T-helper 1 cell treated with Interleukin-12 subunit alpha and Interleukin-12 subunit beta and Interleukin-4 antibody, amounts not matched to agents 30 ng/mL and 1 ng/mL, for 36 hours (primary cell): ENCODE measurements around the gene MON2. TPM values are rescaled to one million over a fixed set of nuclear protein-coding genes. Genes with fewer than 3 reads are reported as not detected.
"Not testable (repeated sequence)": the region's sequence is repeated elsewhere in the genome, so short reads cannot be mapped to it uniquely, and the experiment has no call there.

Experiments used
- intact Hi-C: fragments of 100-400 bp; cut with micrococcal nuclease; formaldehyde crosslinking; loops from one replicate; pipeline ENCODE4 v1.15.1; 2024
- total RNA-seq: library from RNA; stranded (reverse); gene quantifications from 2 replicates; pipeline ENCODE4 v1.2.3, GENCODE V29; 2022

Gene MON2
- total RNA-seq, 1 donor from 2014 or later: 52.4 TPM

DNA sequence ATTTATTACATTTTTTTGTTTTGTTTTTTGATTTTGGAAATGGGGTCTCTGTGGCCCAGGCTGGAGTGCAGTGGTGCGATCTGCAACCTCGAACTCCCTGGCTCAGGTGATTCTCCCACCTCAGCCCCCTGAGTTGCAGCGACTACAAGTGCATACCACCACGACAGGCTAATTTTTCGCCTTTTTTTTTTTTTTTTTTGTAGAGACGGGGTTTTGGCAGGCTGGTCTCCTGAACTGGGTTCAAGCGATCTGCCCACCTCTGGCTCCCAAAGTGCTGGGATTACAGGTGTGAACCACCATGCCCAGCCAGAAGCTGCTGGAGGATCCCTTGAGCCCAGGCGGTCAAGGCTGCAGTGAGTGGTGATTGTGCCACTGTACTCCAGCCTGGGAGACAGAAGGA is 2.3 kb downstream of the MON2 start:
- intact Hi-C loops: no loop called here

DNA sequence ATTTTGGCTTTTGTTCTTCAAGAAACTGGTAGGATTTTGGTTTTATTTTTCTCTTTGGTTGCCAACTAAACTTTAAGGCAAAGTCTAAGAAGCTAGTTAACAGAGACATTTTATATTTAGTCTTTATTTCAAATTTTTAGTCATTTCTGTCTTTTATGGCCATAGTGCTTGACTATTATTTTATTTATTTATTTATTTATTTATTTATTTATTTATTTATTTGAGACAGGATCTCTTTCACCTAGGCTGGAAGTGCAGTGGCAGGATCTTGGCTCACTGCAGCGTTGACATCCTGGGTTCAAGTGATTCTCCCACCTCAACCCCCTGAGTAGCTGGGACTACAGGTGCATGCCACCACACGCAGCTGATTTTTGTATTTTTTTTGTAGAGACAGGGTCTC is 3.1 kb downstream of the MON2 start:
- intact Hi-C loops: no loop called here

DNA sequence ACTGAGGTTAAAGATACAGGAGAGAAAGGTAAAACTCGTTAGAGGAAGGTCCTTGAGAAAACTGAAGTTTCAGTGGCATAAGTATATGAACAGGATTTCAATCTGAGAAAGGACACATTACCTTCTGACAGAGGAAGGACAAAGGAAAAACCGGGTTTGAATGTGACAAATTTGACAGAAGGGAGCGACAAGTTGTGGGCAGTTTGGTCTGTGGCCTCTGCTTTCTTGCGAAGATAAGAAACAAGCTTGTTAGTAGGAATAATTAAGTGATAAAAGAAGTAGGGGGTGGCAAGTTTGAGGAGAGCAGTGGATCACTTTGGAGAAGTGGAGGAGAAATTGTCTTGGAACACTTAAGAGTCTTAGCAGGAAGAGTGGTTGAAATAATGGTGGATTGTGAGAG is 5.1 kb downstream of the MON2 start:
- intact Hi-C loops: no loop called here

DNA sequence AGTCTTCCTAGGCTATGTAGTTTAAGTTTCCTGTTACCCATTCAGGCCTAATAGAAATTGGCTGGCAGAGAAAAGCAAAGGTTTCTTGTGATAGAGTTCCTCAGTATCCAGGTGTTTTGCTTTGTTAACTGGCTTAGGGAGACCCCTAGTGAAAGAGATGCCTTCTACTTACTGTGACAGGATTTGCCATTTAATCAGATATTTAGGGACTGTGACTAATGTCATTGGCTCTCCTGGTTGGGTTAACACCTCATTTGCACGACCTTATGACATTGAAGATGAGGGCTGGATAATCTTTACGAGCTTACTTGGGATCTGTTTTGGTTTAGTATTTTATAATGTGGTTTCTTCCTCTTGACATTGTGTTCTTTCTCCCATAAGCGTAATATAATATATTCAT is 5.8 kb downstream of the MON2 start:
- intact Hi-C loops: no loop called here

DNA sequence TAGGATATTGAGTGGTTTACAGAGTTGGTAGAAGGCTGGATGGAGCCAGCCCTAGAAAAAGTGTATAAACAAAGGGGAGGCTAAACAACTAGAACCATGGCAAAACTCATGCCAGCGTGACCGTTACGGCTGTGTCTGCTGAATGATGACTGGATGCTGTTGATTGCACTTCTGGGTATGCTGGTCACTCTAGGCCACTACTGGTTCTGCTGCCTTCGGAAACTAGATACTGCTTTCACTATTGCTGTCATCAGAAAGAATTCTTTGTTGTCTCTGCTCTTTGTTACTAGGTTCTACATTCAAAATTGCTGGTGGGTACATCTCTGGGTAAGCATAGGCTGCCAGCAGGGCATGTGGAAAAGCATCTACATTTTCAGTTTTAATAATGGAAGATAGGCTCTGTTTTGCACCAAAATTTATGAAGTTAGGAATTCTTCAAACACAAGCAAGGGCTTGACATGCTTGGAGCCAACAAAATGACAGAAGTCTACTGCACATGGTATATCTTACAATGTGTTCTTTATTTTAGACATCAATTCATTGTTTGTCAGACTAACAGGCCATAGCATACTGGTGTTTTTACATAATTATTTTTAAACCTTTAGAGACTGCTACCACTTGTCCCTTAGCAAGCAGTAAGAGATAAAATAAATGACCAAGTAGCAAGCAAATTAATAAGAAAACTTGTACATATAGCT is 15.4 kb downstream of the MON2 start:
- intact Hi-C loops: no loop called here

DNA sequence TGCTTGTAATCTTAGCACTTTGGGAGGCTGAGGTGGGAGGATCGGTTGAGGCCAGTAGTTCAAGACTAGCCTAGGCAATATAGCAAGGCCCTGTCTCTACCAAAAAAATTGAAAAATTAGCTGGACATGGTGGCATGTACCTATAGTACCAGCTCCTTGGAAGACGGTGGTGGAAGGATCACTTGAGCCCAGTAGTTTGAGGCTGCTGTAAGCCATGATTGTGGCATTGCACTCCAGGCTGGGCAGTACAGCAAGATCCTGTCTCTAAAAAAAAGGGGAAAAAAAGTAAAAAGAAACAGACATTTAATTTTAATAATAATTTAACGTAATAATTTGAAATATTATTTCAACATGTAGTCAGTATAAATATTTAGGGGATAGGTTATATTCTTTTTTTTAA is 16.1 kb downstream of the MON2 start:
- intact Hi-C loops: no loop called here

DNA sequence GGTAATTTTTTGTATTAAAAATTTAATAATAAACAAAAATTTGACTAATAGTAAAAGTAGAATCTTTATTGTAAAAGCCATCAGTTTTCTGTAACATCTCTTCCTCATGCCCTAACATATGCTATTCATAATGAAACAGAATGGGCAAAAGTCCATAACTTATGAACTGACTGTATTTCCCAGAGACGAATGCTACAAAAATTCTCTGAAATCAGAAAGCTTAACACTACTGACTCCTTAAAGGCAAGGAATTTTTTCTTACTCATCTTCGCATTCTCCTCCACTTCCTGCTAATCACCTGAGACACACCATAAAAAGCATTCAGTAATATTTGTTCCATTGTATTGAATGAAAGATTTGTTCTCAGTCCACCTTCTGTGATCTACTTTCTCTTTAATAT is 17.6 kb downstream of the MON2 start:
- intact Hi-C loops: no loop called here

DNA sequence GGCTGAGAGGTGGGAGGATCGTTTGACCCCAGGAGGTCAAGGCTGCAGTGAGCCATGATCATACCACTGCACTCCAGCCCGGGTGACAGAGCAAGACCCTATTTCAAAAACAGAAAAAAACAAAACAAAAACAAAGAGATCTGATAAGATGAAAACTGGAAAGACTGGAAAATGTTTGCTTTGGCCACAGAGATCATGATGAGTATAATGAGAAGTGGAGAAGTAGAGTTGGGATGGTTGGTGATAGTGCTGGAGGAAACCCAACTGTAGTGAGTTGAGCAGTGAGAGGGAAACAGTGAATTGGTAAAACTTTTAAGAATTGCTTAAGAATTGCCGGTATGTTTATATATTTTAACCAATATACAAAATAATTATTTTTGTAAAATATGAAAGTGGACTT is 39.2 kb downstream of the MON2 start:
- intact Hi-C loops: no loop called here

DNA sequence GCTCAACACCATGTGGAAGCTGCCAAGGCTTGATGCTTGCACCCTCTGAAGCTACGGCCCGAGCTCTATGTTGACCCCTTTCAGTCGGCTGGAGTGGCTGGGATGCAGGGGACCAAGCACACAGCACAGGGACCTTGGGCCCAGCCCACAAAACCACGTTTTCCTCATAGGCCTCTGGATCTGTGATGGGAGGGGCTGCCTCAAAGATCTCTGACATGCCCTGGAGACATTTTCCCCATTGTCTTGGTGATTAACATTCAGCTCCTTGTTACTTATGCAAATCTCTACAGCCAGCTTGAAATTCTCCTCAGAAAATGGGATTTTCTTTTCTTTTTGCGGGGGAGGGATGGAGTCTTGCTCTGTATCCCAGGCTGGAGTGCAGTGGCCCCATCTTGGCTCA is 46.3 kb downstream of the MON2 start:
- intact Hi-C loops: no loop called here

DNA sequence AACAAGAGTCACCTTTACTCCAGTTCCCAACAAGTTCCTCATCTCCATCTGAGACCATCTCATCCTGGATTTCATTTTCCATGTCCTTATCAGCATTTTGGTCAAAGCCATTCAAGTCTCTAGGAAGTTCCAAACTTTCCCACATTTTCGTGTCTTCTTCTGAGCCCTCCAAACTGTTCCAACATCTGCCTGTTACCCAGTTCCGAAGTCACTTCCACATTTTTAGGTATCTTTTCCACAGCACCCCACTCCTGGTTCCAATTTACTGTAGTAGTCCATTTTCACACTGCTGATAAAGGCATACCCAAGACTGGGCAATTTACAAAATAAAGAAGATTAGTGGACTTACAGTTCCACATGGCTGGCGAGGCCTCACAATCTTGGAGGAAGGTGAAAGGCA is 47.5 kb downstream of the MON2 start:
- intact Hi-C loops: not testable (repeated sequence)

DNA sequence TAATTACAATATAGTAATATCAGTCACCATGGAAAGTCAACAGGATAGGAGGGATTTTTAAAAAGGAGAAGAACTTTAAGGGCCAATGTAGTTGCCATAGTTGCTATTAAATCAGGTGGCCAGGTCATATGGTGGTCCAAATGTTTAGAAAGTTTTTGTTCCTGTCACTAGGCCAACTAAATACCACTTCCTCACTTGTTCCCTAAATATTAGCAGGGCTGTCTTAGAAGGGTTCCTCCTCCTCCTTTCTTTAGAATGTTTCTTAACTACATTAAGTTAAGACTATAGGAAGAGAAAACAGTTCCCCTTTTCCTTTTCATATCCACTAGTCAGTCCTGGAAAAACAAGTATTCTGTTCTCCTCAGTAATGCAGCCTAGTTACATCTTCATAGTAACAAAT is 50.3 kb downstream of the MON2 start:
- intact Hi-C loops: no loop called here

DNA sequence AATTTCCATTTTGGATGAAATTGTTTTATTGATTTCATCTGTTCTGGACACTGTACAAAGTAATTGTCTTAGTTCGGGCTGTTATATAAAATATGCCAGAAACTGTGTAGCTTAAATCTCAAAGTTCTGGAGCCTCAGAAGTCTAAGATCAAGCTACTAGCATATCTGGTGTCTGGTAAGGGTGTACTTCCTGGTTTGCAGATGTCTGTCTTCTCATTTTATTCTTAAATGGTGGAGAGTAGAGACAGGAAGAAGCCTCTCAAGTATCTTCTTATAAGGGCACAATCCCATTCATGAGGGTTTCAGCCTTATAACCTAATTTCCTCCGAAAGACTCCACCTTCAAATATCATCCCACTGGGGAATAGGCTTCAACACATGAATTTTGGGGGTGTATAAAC is 51.3 kb downstream of the MON2 start:
- intact Hi-C loops: no loop called here

DNA sequence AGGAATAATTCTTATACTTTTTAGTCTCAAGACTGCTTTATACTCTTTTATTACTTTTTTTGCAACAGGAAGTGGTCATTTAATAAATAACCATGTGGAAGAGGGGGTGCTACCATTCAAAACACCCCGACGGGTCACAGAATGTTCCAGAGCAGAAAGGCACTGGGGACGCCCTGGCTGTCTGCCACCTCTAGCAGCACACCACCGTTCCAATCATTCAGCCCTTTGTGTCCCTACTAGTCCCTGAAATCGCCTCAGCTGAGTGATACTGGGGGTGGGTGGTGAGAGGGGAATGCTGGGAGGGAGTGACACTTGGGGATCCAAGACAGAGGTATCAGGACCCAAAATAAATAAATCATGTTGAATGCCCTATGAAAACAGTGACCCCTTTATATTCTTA is 52.4 kb downstream of the MON2 start:
- intact Hi-C loops: no loop called here

DNA sequence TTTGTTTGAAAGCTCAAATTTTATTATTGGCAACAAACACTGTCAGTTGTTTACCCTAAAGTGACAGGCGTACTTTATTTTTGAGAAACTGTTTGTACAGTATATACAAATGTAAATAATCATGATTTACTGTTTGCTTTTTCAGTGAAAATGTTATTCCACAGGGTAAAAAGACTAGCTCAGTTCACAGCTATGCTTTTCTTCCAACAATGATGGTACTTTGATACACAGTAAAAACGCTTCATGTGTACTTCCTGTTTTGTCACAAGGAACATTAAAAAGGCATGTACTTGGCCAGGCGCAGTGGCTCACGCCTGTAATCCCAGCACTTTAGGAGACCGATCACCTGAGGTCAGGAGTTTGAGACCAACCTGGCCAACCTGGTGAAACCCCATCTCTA is 53.7 kb downstream of the MON2 start:
- intact Hi-C loops: no loop called here

DNA sequence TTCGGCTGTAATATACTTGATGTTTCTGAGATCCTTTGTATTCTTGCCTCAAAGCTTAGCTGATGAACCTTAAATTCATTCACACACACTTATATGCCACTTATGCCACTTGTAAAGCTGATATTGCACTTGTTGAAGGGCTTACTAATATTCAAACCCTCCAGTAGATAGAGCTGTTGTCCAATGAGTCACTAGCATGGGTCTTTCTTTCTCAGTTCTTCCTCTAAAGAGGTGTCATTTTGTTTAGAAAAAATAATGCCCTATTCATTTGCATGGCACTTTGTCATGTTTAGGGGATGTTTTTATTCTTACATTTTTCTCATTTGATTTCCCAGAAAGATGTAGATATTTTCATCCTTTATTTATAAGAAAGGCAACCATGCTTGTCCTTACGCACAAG is 56.4 kb downstream of the MON2 start:
- intact Hi-C loops: loop anchor here (1.0 kb wide), 1 partner anchor 271 kb away; no protein-coding TSS in a partner anchor

DNA sequence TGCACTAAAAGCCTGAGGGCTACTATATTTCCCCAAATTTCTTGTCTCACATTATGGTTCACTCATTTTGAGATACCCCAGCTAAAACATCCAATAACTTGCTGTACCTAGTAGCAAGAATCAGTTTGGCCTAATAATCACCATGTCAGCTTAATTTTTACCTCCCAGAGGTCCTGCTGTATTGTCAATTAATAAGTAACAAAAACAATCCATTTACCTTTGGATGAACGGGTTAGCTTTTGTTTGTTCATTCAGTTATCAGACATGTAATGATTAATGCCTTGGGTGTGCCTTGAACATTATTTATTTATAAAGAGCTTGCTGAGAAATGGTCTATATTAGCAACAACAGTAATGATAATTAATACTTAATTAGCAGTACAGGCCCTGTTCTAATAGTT is 57.0 kb downstream of the MON2 start:
- intact Hi-C loops: loop anchor here (1.0 to 2.0 kb wide), 3 partner anchors 57 to 271 kb away; partner anchors contain the start of gene MON2

DNA sequence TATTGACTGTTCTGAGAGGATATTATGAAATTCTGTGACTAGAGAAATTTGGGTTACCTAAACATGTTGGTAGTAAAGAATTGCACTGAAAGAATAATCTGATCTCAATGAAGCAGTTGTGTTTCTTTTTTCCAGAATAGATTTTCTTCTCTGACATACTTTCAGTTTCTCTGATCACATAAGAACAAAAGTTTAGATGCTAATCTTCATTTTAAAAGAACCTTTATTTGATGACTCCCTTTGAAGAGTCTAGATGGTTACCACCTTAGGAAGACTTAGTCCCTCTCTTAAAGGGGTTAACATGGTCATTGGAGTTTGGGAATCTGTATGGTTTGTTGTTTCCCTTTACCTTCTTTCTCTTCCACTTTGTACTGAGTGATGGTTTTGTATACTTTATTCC is 58.6 kb downstream of the MON2 start:
- intact Hi-C loops: loop anchor here (2.0 to 5.0 kb wide), 3 partner anchors 58 to 88 kb away; partner anchors contain the start of gene MON2

DNA sequence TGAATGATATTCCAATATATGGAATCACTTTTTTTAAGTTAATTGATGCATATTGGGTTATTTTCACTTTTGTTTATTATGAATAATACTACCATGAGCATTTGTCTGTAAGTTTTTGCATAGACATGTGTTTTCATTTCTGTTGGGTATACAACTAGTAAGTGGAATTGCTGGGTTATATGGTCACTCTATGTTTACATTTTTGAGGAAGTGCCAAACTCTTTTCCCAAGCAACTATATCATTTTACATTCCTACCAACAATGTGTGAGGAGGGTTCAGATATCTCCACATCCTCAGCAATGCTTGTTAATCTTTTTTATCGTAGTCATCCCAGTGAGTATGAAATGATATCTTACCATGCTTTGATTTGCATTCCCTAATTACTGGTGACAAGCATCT is 64.0 kb downstream of the MON2 start:
- intact Hi-C loops: no loop called here

DNA sequence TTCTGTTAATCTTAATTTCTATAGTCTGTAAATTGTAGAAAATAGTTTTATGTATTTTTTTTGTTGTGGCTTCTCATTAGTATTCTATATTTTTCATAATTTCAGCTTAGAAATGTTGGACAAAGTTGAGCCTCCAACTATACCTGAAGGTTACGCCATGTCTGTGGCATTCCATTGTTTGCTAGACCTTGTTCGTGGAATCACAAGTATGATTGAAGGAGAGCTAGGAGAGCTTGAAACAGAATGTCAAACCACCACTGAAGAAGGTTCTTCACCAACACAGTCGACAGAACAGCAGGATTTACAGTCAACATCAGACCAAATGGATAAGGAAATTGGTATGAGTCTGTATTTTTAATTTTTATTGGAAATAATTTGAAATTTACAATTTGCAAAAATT is 65.7 kb downstream of the MON2 start:
- intact Hi-C loops: no loop called here

DNA sequence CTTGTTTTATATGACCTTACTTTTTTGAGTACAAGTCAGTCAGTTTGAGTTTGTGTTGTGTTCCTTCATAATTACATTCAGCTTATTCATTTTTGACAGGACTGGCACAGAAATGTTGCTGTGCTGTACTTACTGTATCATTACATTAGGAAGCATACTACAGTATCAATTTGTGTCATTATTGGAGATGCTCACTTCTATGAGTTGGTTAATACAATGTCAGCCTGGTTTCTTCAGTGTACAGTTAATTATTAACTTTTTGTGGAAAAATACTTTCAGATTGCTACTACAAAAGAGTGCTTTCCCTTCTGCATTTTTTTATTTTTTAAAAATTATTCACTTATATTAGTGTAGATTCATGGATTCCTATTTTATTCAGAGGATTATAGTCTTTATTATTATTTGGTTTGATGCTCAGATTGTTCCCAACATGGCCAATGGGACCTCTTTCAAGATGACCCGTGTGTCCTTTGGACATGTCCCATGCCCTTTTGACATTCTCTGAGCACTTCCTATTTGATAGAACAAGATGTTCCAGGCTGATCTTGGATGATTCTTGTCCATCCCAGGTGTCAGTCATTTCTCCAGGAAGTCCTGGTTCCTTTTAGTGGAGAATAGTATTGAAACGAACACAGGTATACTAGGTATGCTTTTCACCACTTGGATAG is 66.6 kb downstream of the MON2 start:
- intact Hi-C loops: no loop called here

DNA sequence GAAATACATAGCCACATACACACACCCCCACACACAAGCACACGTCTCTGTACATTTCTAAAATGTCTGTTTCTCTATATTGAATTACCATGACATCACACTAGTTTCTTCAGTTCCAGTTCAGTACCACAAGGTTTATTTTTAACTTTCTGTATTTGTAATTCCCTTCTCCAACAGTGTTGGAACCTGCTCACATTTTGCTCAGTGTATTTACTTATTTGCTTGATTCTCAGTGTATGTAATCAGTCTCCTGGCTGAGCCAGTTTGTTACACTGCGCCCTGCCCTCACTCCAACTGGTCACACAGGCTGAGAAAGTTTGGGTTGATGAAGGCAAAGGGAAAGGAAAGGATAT is 67.1 kb downstream of the MON2 start:
- intact Hi-C loops: no loop called here

DNA sequence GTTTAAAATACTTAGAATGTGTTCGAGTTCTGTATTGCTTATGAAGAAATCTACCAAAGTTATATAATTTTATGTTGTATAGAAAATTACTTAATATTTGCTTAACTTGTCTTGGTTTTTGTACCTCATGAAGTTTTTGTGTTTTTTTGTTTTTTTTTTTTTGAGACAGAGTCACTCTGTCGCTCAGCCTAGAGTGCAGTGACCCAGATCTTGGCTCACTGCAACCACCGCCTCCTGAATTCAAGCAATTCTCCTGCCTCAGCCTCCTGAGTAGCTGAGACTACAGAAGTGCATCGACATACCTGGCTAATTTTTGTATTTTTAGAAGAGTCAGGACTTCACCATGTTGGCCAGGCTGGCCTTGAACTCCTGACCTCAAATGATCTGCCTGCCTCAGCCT is 69.9 kb downstream of the MON2 start:
- intact Hi-C loops: no loop called here

DNA sequence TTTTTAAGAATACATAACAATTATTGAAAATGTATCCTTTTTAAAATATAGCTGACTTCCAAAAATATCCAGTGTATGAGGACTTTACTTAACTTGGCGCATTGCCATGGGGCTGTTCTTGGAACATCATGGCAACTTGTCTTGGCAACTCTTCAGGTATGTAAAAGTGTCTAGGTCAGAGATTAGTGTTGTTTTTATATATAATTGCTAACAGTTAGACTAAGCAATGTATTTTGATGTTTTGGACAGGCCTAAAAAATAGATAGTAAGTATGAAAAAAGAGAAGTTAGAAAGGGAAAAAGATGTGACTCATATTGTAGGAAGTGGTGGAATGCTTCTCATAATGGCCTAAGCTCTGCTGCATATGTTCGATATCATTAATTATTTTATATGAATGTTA is 70.9 kb downstream of the MON2 start:
- intact Hi-C loops: no loop called here
